ENCODE results near the gene PDGFB. TPM values are rescaled to one million over a fixed set of nuclear protein-coding genes. Genes with fewer than 3 reads are reported as not detected.

The PDGFB gene
- total RNA-seq, 1 donor from 2014 or later: 0.78 TPM

Other genes with a start within 250 kb of the PDGFB start
- gene APOBEC3C, start 230.7 kb downstream of the PDGFB start, total RNA-seq: 71.5 and 73.2 TPM in 2 replicates
- gene APOBEC3D, start 223.9 kb downstream of the PDGFB start, total RNA-seq: 23.6 and 26.9 TPM in 2 replicates
- 19.0 and 21.6 TPM in 2 replicates for gene APOBEC3F, start 204.1 kb downstream of the PDGFB start, total RNA-seq
- gene APOBEC3G, start 167.7 kb downstream of the PDGFB start, total RNA-seq: 53.7 and 56.7 TPM in 2 replicates
- 5.0 and 7.4 TPM in 2 replicates for gene APOBEC3H, start 147.7 kb downstream of the PDGFB start, total RNA-seq
- gene CBX7, start 92.3 kb downstream of the PDGFB start, total RNA-seq: 12.7 and 13.8 TPM in 2 replicates
- 1,905 and 1,941 TPM in 2 replicates for gene RPL3, start 74.6 kb upstream of the PDGFB start, total RNA-seq
- not detected in 2 replicates for gene SYNGR1, start 105.0 kb upstream of the PDGFB start, total RNA-seq
- gene TAB1, start 154.8 kb upstream of the PDGFB start, total RNA-seq: 23.5 and 27.7 TPM in 2 replicates
- gene MGAT3, start 212.0 kb upstream of the PDGFB start, total RNA-seq: 1.2 TPM in 2 replicates